B cell (primary cell): ENCODE measurements around the gene BOK.

Experiments used
- EZH2 ChIP-seq: IDR thresholded peaks from 2 replicates; pipeline ENCODE4 v1.6.1; 2012; ENCODE audit warnings: borderline replicate concordance, low read depth, mild to moderate bottlenecking, moderate library complexity, low read length; ENCODE audit not compliant: insufficient read depth, poor library complexity, severe bottlenecking
- TF ChIP-seq, protein P1 (sequence below): fragments of 200-600 bp; IDR thresholded peaks from one replicate; pipeline ENCODE4 v1.8.0; 2022; ENCODE audit warnings: antibody characterized with exemption, mild to moderate bottlenecking

- TF ChIP-seq, protein P1, sequence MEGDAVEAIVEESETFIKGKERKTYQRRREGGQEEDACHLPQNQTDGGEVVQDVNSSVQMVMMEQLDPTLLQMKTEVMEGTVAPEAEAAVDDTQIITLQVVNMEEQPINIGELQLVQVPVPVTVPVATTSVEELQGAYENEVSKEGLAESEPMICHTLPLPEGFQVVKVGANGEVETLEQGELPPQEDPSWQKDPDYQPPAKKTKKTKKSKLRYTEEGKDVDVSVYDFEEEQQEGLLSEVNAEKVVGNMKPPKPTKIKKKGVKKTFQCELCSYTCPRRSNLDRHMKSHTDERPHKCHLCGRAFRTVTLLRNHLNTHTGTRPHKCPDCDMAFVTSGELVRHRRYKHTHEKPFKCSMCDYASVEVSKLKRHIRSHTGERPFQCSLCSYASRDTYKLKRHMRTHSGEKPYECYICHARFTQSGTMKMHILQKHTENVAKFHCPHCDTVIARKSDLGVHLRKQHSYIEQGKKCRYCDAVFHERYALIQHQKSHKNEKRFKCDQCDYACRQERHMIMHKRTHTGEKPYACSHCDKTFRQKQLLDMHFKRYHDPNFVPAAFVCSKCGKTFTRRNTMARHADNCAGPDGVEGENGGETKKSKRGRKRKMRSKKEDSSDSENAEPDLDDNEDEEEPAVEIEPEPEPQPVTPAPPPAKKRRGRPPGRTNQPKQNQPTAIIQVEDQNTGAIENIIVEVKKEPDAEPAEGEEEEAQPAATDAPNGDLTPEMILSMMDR, result no peak
- TF ChIP-seq EZH2, result no peak
Observed at GRCh38 chr2:241597561-241597960, 39.0 kb downstream of the BOK start.
